PC-9 (cell line): ENCODE measurements around the gene MACROH2A1. TPM values are rescaled to one million over a fixed set of nuclear protein-coding genes. Genes with fewer than 3 reads are reported as not detected.

ENCODE experiments used
- BruUV-seq: library from RNA; stranded (reverse); fragments of 400-500 nt; replicated peaks from 2 replicates; lab custom pipeline; 2021; lab: Mats Ljungman, UMichigan
- CTCF ChIA-PET: fragments of 300-600 bp; sonication (Branson Sonifier 250); formaldehyde crosslinking; loops from one replicate; lab custom pipeline; 2022; ENCODE audit warnings: antibody characterized with exemption; lab: Charles Lee
- POLR2A ChIA-PET: fragments of 300-600 bp; sonication (Branson Sonifier 250); formaldehyde crosslinking; loops from one replicate; lab custom pipeline; 2022; ENCODE audit warnings: antibody characterized with exemption; ENCODE audit not compliant: unreplicated experiment; lab: Charles Lee
- DNase-seq, 2 experiments: peaks; one replicate each; pipeline versions ENCODE4 v3.0.0 to v3.0.0-alpha.2; 2015 to 2022; ENCODE audit warnings: mixed read lengths in 1 of 2
- H2AFZ ChIP-seq: fragments of 200-600 bp; sonication (generic); 2 replicates; pipeline ENCODE4 v1.8.1; 2017; ENCODE audit warnings: antibody characterized with exemption
- H3F3A ChIP-seq: fragments of 200-600 bp; sonication (generic); 2 replicates; pipeline ENCODE4 v1.8.1; 2017; ENCODE audit warnings: antibody characterized with exemption, mild to moderate bottlenecking, low read depth; ENCODE audit not compliant: insufficient read depth
- H3K27ac ChIP-seq: fragments of 200-600 bp; sonication (generic); 2 replicates; pipeline ENCODE4 v1.6.1; 2016; ENCODE audit warnings: mixed run types
- H3K27me3 ChIP-seq: fragments of 200-600 bp; sonication (generic); 2 replicates; pipeline ENCODE4 v1.6.1; 2016; ENCODE audit warnings: low read depth, mixed run types; ENCODE audit not compliant: insufficient read depth
- H3K36me3 ChIP-seq: fragments of 200-600 bp; sonication (generic); 2 replicates; pipeline ENCODE4 v1.6.1; 2016; ENCODE audit warnings: low read depth, mixed run types
- H3K4me1 ChIP-seq: fragments of 200-600 bp; sonication (generic); replicated peaks from 2 replicates; pipeline ENCODE4 v1.6.1; 2016; ENCODE audit warnings: mixed run types; ENCODE audit not compliant: insufficient read depth
- H3K4me2 ChIP-seq: fragments of 200-600 bp; sonication (generic); 2 replicates; pipeline ENCODE4 v1.6.1; 2017; ENCODE audit warnings: mixed run types
- H3K4me3 ChIP-seq: fragments of 200-600 bp; sonication (generic); 2 replicates; pipeline ENCODE4 v1.6.1; 2016; ENCODE audit warnings: mixed run types
- H3K79me2 ChIP-seq: fragments of 200-600 bp; sonication (generic); 2 replicates; pipeline ENCODE4 v1.6.1; 2017; ENCODE audit warnings: low read depth, mixed run types
- H3K9me2 ChIP-seq: fragments of 200-600 bp; sonication (generic); 2 replicates; pipeline ENCODE4 v1.8.1; 2017; ENCODE audit warnings: mild to moderate bottlenecking; ENCODE audit not compliant: insufficient read depth
- H3K9me3 ChIP-seq: fragments of 200-600 bp; sonication (generic); 2 replicates; pipeline ENCODE4 v1.8.1; 2016; ENCODE audit warnings: low read depth; ENCODE audit not compliant: insufficient read depth
- H4K20me1 ChIP-seq: fragments of 200-600 bp; sonication (generic); 2 replicates; pipeline ENCODE4 v1.8.1; 2017; ENCODE audit not compliant: insufficient read depth
- EZH2 ChIP-seq: fragments of 200-600 bp; sonication (generic); IDR thresholded peaks from 2 replicates; pipeline ENCODE4 v1.8.0; 2017; ENCODE audit warnings: antibody characterized with exemption, low read depth
- intact Hi-C: fragments of 100-400 bp; cut with micrococcal nuclease; formaldehyde crosslinking; loops from one replicate; pipeline ENCODE4 v1.10.0; 2022; ENCODE audit not compliant: unreplicated experiment
- total RNA-seq: library from RNA; stranded (reverse); gene quantifications from 2 replicates; pipeline ENCODE4 v1.2.3, GENCODE V29; 2021
- TF ChIP-seq, protein P1 (sequence below): fragments of 200-600 bp; sonication (generic); conservative IDR thresholded peaks from 2 replicates; pipeline ENCODE4 v1.6.1; 2017; ENCODE audit warnings: mixed run types, antibody characterized with exemption, mild to moderate bottlenecking, moderate library complexity

MACROH2A1 gene
- total RNA-seq, 1 experiment from 2014 or later = 223 TPM

GRCh38 chr5:135383803-135384495, 15.1 kb downstream of the MACROH2A1 start:
- Histone ChIP-seq H3K79me2 (peaks cover 53% of the 10 kb centered on the region), H3K36me3 (peaks cover 49% of the 10 kb centered on the region; the same call in 1 of the 2 replicates), H3K4me1 (peaks cover 24% of the 10 kb centered on the region), H4K20me1 (peaks cover 81% of the 10 kb centered on the region), H3K4me2 (no peak overlapping the region), H3K27ac (no peak overlapping the region), H3K4me3 (no peak overlapping the region), H3F3A (peaks cover 15% of the 10 kb centered on the region; the same call in 1 of the 2 replicates), H3K9me2 (no peaks in the 10 kb centered on the region), H2AFZ (no peak overlapping the region), H3K9me3 (no peaks in the 10 kb centered on the region), H3K27me3 (no peaks in the 10 kb centered on the region)
- intact Hi-C loops = no loop called here
- no peak for DNase-seq
- BruUV-seq = no TSS peak
- TF ChIP-seq, protein P1, sequence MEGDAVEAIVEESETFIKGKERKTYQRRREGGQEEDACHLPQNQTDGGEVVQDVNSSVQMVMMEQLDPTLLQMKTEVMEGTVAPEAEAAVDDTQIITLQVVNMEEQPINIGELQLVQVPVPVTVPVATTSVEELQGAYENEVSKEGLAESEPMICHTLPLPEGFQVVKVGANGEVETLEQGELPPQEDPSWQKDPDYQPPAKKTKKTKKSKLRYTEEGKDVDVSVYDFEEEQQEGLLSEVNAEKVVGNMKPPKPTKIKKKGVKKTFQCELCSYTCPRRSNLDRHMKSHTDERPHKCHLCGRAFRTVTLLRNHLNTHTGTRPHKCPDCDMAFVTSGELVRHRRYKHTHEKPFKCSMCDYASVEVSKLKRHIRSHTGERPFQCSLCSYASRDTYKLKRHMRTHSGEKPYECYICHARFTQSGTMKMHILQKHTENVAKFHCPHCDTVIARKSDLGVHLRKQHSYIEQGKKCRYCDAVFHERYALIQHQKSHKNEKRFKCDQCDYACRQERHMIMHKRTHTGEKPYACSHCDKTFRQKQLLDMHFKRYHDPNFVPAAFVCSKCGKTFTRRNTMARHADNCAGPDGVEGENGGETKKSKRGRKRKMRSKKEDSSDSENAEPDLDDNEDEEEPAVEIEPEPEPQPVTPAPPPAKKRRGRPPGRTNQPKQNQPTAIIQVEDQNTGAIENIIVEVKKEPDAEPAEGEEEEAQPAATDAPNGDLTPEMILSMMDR = no peak
- no peak for TF ChIP-seq EZH2
- CTCF ChIA-PET = no interaction called here
- POLR2A ChIA-PET = no interaction called here

DNA sequence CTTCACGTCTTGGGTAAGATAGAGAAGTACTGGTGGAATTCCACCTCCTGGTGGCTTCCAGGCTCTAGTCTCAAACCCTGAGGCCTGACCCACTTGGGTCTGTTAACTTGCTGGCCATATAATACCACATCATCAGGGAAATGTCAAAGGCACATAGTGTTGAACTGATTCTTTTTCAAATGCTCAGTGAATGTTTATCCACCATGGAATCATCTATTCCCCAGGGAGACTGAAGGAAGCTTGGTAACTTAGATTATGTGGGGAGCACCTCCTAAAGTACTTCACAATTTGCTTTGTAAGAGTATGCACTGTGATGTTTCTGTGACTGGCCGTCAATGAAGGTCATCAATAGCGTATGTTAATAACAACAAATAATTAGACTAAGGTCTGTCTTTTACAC, 16.1 kb downstream of the MACROH2A1 start:
- Histone ChIP-seq H3K27ac (no peak overlapping the region), H3K9me2 (no peaks in the 10 kb centered on the region), H3K9me3 (no peaks in the 10 kb centered on the region), H3K4me3 (no peak overlapping the region), H3K4me1 (peaks cover 16% of the 10 kb centered on the region), H2AFZ (no peak overlapping the region), H4K20me1 (peaks cover 82% of the 10 kb centered on the region), H3F3A (peaks cover 17% of the 10 kb centered on the region; the same call in 1 of the 2 replicates), H3K79me2 (peaks cover 45% of the 10 kb centered on the region), H3K27me3 (no peaks in the 10 kb centered on the region), H3K36me3 (peaks cover 46% of the 10 kb centered on the region; the same call in 1 of the 2 replicates), H3K4me2 (no peak overlapping the region)
- ChIA-PET CTCF (interaction anchor here (0.6 kb wide), 1 partner anchor 1386 kb away, joined by 3 read pairs; no protein-coding TSS in a partner anchor), POLR2A (no interaction called here)
- intact Hi-C loops = no loop called here
- no peak for DNase-seq
- no peak for TF ChIP-seq EZH2
- TF ChIP-seq, protein P1 = no peak
- BruUV-seq = no TSS peak

GRCh38 chr5:135382106-135382790, 16.8 kb downstream of the MACROH2A1 start:
- peaks cover 40% of the 10 kb centered on the region for H3K79me2 ChIP-seq
- H3K27me3 ChIP-seq = no peaks in the 10 kb centered on the region
- peaks cover 79% of the 10 kb centered on the region for H4K20me1 ChIP-seq
- H3K4me2 ChIP-seq = no peak overlapping the region
- peaks cover 9% of the 10 kb centered on the region for H3K4me1 ChIP-seq
- H3F3A ChIP-seq = peaks cover 9% of the 10 kb centered on the region; the same call in 1 of the 2 replicates
- H3K4me3 ChIP-seq = no peak overlapping the region
- DNase-seq = no peak
- ChIA-PET CTCF (no interaction called here), POLR2A (no interaction called here)
- H3K9me3 ChIP-seq = no peaks in the 10 kb centered on the region
- H3K36me3 ChIP-seq = peaks cover 46% of the 10 kb centered on the region; the same call in 1 of the 2 replicates
- TF ChIP-seq EZH2 = no peak
- TF ChIP-seq, protein P1 = no peak
- H2AFZ ChIP-seq = no peak overlapping the region
- no peak overlapping the region for H3K27ac ChIP-seq
- intact Hi-C loops = no loop called here
- no TSS peak for BruUV-seq
- H3K9me2 ChIP-seq = no peaks in the 10 kb centered on the region
